Lower leg skin (tissue), 4 donors: ENCODE measurements around the gene FAM227A. TPM values are rescaled to one million over a fixed set of nuclear protein-coding genes. Genes with fewer than 3 reads are reported as not detected.
A peak's percentile ranks its signal among the peaks of the same experiment; 100 is the strongest.

Source experiments
- DNase-seq, 2 donors: peaks; one replicate each; pipeline ENCODE4 v3.0.0-alpha.2; 2019; ENCODE audit warnings: low spot score in 2 of 2
- H3K4me3 ChIP-seq: fragments of 200-600 bp; sonication (generic); 2 replicates; pipeline ENCODE4 v1.5.1; 2017; ENCODE audit warnings: mild to moderate bottlenecking, low read depth; ENCODE audit not compliant: poor library complexity, severe bottlenecking
- CTCF ChIP-seq, 3 donors: fragments of 450-650 bp; IDR thresholded peaks; one replicate each; pipeline ENCODE4 v1.5.1; 2016; ENCODE audit warnings: antibody characterized with exemption in 3 of 3, mild to moderate bottlenecking in 3 of 3, moderate library complexity in 2 of 3
- POLR2A ChIP-seq, 2 donors: fragments of 450-650 bp; IDR thresholded peaks; one replicate each; pipeline ENCODE4 v1.6.1; 2016 to 2017; ENCODE audit warnings: antibody characterized with exemption in 2 of 2, mild to moderate bottlenecking in 1 of 2, moderate library complexity in 1 of 2
- WGBS, 2 donors: methylation state at CpG; one replicate each; pipeline ENCODE4 v1.1.5; 2018; 5-methylcytosine and 5-hydroxymethylcytosine counted together
- intact Hi-C: fragments of 100-400 bp; cut with DNase I; formaldehyde crosslinking; loops from one replicate; pipeline ENCODE4 v1.15.0; 2023; ENCODE audit warnings: low total_unique reads
- total RNA-seq, 4 donors: library from RNA; depleted of rRNA; stranded (reverse); fragments of >200 nt; gene quantifications; one replicate each; pipeline ENCODE4 v1.1.0, GENCODE V29; 2016

The FAM227A gene
- total RNA-seq, 4 donors from 2014 or later = 0.97 to 3.9 (median 2.4) TPM

GRCh38 chr22:38681582-38682335 is 25.6 kb upstream of the FAM227A start, which contains the start of gene TOMM22:
Gene TOMM22, plus strand, starts transcription at chr22:38681957. Its CDS starts 22 bp downstream, at chr22:38681979.
- WGBS, 2 donors = 0 to 2% methylated on average over 33 to 46 of the region's 60 CpGs
- H3K4me3 ChIP-seq = peak within 1 kb of the TSS; percentile 80
- intact Hi-C loops = no loop called here
- peak; percentile 76 to 97 for DNase-seq
- TF ChIP-seq POLR2A (IDR thresholded peaks at IDR 0.05) (no peak), CTCF (IDR thresholded peaks at IDR 0.05) (no peak)

- TF ChIP-seq CTCF (IDR thresholded peaks at IDR 0.05) = no peak
- TF ChIP-seq POLR2A (IDR thresholded peaks at IDR 0.05) = no peak
- DNase-seq = no peak
- intact Hi-C loops = no loop called here
- WGBS, 2 donors = 93% methylated on average over 3 of the region's 3 CpGs
- no peak overlapping the region for H3K4me3 ChIP-seq
Observed at GRCh38 chr22:38675833-38676232, 19.6 kb upstream of the FAM227A start.

- TF ChIP-seq CTCF (IDR thresholded peaks at IDR 0.05) (no peak), POLR2A (IDR thresholded peaks at IDR 0.05) (no peak)
- intact Hi-C loops = no loop called here
Observed at GRCh38 chr22:38674888-38675287, 18.7 kb upstream of the FAM227A start.

GRCh38 chr22:38657045-38657909 is 1.1 kb upstream of the FAM227A start:
- intact Hi-C loops = no loop called here
- 8 to 10% methylated on average over 16 of the region's 16 CpGs for WGBS, 2 donors
- H3K4me3 ChIP-seq = peak overlapping the region; percentile 97
- no peak for TF ChIP-seq POLR2A (IDR thresholded peaks at IDR 0.05)
- no peak for TF ChIP-seq CTCF (IDR thresholded peaks at IDR 0.05)
- no peak for DNase-seq

More at GRCh38 chr22:38674888-38675287, 18.7 kb upstream of the FAM227A start:
- no peak overlapping the region for H3K4me3 ChIP-seq
- WGBS, 2 donors = 59 to 65% methylated on average over 5 of the region's 5 CpGs
- DNase-seq = no peak

GRCh38 chr22:38655519-38656255 is 505 bp downstream of the FAM227A start:
- intact Hi-C loops = no loop called here
- no peak for TF ChIP-seq CTCF (IDR thresholded peaks at IDR 0.05)
- no peak for TF ChIP-seq POLR2A (IDR thresholded peaks at IDR 0.05)
- H3K4me3 ChIP-seq = peak overlapping the region; percentile 97
- 7% methylated on average over 19 to 22 of the region's 22 CpGs for WGBS, 2 donors
- no peak for DNase-seq
